ENCODE results near the gene TMEM88. TPM values are rescaled to one million over a fixed set of nuclear protein-coding genes. Genes with fewer than 3 reads are reported as not detected.
A peak's percentile ranks its signal among the peaks of the same experiment; 100 is the strongest.

TMEM88 gene
- total RNA-seq, 1 experiment from 2014 or later, result 2.8 TPM

DNA sequence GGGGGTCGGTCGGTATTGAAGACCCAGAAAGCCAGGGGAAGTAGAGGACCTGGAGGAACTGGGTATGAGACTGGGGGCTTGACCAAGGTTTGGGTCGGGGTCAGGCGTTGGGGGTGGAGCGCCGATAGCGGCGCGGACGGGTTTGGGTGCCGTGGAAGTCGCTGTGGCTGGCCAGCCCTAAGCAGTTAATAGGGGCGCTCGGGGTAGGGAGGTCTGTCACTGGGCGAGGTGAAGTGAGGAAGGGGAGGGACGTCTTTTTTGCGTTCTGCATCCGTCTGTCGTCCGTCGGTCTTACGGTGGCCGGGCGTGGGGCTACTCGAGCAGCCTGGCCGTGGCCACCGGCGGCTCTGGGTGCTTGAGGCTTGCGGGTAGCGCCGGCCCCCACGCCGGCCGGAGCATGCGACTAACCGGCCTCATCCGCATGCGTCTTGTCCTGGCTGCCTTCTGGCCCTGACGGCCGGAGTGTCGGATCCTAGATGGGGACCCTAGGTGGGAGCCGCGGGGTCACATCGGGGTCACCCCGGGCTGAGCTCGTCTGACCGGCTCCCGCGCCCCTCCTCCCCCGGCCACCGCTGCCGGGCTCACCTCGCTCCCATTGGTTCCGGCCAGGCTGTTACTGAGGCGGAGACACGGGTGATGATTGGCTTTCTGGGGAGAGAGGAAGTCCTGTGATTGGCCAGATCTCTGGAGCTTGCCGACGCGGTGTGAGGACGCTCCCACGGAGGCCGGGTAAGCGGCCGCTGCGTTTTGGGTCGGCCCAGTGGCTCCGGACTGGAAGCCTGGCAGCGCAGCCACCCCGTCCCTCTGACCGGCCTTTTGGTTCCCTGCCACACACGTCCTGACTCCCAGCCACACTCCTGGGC, 10.3 kb upstream of the TMEM88 start:
- DNase-seq (ENCODE audit: low read depth, low spot score) (peak; percentile 90), ATAC-seq (peak; percentile 77)
- peak overlapping the region; percentile 99 for H3K9ac ChIP-seq (ENCODE audit: low read length)
- H3K4me1 ChIP-seq (ENCODE audit: control insufficient read depth in 1 of 2, insufficient read depth in 2 of 2, low read length in 2 of 2), result peaks cover 22 to 34% of the 10 kb centered on the region in 2 experiments
- peak overlapping the region; percentile 99 for H3K4me2 ChIP-seq (ENCODE audit: low read length)
- peak overlapping the region; percentile 97 for H3K27ac ChIP-seq (ENCODE audit: low read depth, low read length)
- TF ChIP-seq ELF1 (IDR thresholded peaks at IDR 0.05; ENCODE audit: borderline replicate concordance, low read depth) (no peak), EZH2 (IDR thresholded peaks at IDR 0.05) (no peak), TCF7L2 (IDR thresholded peaks at IDR 0.05; ENCODE audit: borderline replicate concordance, extremely low read depth, insufficient read depth, insufficient read length) (peak; percentile 30), ZFX (IDR thresholded peaks at IDR 0.05) (0 out of 2 replicates have a peak, but pooled peaks have one; percentile 48), POLR2AphosphoS5 (IDR thresholded peaks at IDR 0.05; ENCODE audit: low read depth, low read length) (peak; percentile 57), EGR1 (IDR thresholded peaks at IDR 0.05; ENCODE audit: low read depth) (no peak), YY1 (IDR thresholded peaks at IDR 0.05; ENCODE audit: extremely low read depth, insufficient replicate concordance, low read depth, low read length) (no peak), POLR2A (IDR thresholded peaks at IDR 0.05; ENCODE audit: borderline replicate concordance, extremely low read depth, insufficient read depth, insufficient read length) (peak; percentile 51), ZNF274 (IDR thresholded peaks at IDR 0.05; ENCODE audit: low read depth, low read length) (no peak)
- TF ChIP-seq, protein P1, sequence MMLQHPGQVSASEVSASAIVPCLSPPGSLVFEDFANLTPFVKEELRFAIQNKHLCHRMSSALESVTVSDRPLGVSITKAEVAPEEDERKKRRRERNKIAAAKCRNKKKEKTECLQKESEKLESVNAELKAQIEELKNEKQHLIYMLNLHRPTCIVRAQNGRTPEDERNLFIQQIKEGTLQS (IDR thresholded peaks at IDR 0.05), result no peak
- no TSS peak for BruUV-seq (replicated peaks)
- peak overlapping the region; percentile 92 to 94 for H3K4me3 ChIP-seq (replicated peaks in 1 of 2; ENCODE audit: low read depth in 1 of 2, low read length in 2 of 2)
- no peaks in the 10 kb centered on the region for H4K20me1 ChIP-seq (ENCODE audit: insufficient read depth)
- no peaks in the 10 kb centered on the region for H3K9me3 ChIP-seq (ENCODE audit: control insufficient read depth in 1 of 2, insufficient read depth in 1 of 2, low read depth in 1 of 2, low read length in 2 of 2)
- peaks cover 4 to 23% of the 10 kb centered on the region in 2 experiments for H3K36me3 ChIP-seq (ENCODE audit: control insufficient read depth in 1 of 2, insufficient read depth in 2 of 2, low read length in 2 of 2)
- RAD21 ChIA-PET (ENCODE audit: low non-redundant PET in 1 of 2, low total read pairs in 2 of 2, uncharacterized antibody in 2 of 2, unreplicated experiment in 2 of 2), result interaction anchor here in 1 of 2 experiments (0.8 kb wide), 1 partner anchor 10 kb away, joined by 5 read pairs; the partner anchor contains the start of gene KDM6B
- intact Hi-C loops (cut with micrococcal nuclease), result loop anchor here (5.0 kb wide), 1 partner anchor 102 kb away; no protein-coding TSS in a partner anchor
- POLR2A ChIA-PET, result interaction anchor here (0.8 to 3.7 kb wide), 8 partner anchors 10 to 329 kb away, joined by 3 to 45 read pairs (median 4); partner anchors contain the start of genes CYB5D1, KDM6B, NAA38 and TP53
- CTCF ChIA-PET, result interaction anchor here (0.7 to 2.5 kb wide), 7 partner anchors 9 to 157 kb away, joined by 3 to 8 read pairs (median 4); partner anchors contain the start of genes KDM6B, NAA38 and TP53
- no peaks in the 10 kb centered on the region for H3K27me3 ChIP-seq (ENCODE audit: insufficient read depth, low read length)
- H3K79me2 ChIP-seq (ENCODE audit: insufficient read depth, low read length), result peaks cover 64% of the 10 kb centered on the region
- no peak overlapping the region for H2AFZ ChIP-seq (ENCODE audit: low read depth, low read length, poor library complexity, severe bottlenecking)
- no peaks in the 10 kb centered on the region for H3K9me2 ChIP-seq (ENCODE audit: insufficient read depth)

Measured in HCT116 (cell line).